Panc1 (cell line): ENCODE measurements around the gene RANBP6. TPM values are rescaled to one million over a fixed set of nuclear protein-coding genes. Genes with fewer than 3 reads are reported as not detected.

Experiments used
- ATAC-seq: fragments of 200-7000 bp; cut with Tn5 transposase; 2 replicates; pipeline ENCODE4 v1.9.1; 2020; ENCODE audit warnings: mild to moderate bottlenecking, moderate library complexity
- BruUV-seq: library from RNA; stranded (reverse); fragments of 400-500 nt; replicated peaks from 2 replicates; lab custom pipeline; 2021; lab: Mats Ljungman, UMichigan
- CTCF ChIA-PET: fragments of 300-600 bp; sonication (Branson Sonifier 250); formaldehyde crosslinking; loops from one replicate; lab custom pipeline; 2022; ENCODE audit warnings: antibody characterized with exemption; lab: Charles Lee
- POLR2A ChIA-PET: fragments of 300-600 bp; sonication (Branson Sonifier 250); formaldehyde crosslinking; loops from one replicate; lab custom pipeline; 2022; ENCODE audit warnings: antibody characterized with exemption; lab: Charles Lee
- DNase-seq: peaks from one replicate; pipeline ENCODE4 v3.0.0-alpha.2; 2010; ENCODE audit warnings: low read depth, low spot score
- H3K27ac ChIP-seq: 2 replicates; pipeline ENCODE4 v1.5.1; 2011; ENCODE audit warnings: mild to moderate bottlenecking, low read length, inconsistent platforms
- H3K27me3 ChIP-seq: fragments of 200-500 bp; sonication (Bioruptor generic); 2 replicates; pipeline ENCODE4 v1.6.0; 2014; ENCODE audit warnings: low read length, inconsistent platforms; ENCODE audit not compliant: control insufficient read depth, insufficient read depth
- H3K36me3 ChIP-seq: fragments of 200-500 bp; sonication (Bioruptor generic); 2 replicates; pipeline ENCODE4 v1.5.1; 2014; ENCODE audit warnings: inconsistent platforms, mild to moderate bottlenecking, low read length, moderate library complexity; ENCODE audit not compliant: control insufficient read depth, insufficient read depth
- H3K4me1 ChIP-seq: 2 replicates; pipeline ENCODE4 v1.5.1; 2011; ENCODE audit warnings: inconsistent platforms, mild to moderate bottlenecking, low read length, moderate library complexity; ENCODE audit not compliant: control insufficient read depth, insufficient read depth
- H3K4me3 ChIP-seq, 2 experiments: 2 replicates each; pipeline ENCODE4 v1.5.1; 2011 to 2012; ENCODE audit warnings: low read depth in 2 of 2, low read length in 2 of 2, mild to moderate bottlenecking in 2 of 2, inconsistent platforms in 1 of 2, moderate library complexity in 1 of 2
- H3K9me3 ChIP-seq: fragments of 200-500 bp; sonication (Bioruptor generic); 2 replicates; pipeline ENCODE4 v1.5.1; 2014; ENCODE audit warnings: low read depth, mild to moderate bottlenecking, inconsistent platforms, low read length, moderate library complexity; ENCODE audit not compliant: control insufficient read depth, insufficient read depth
- POLR2AphosphoS5 ChIP-seq: IDR thresholded peaks from 2 replicates; pipeline ENCODE4 v1.6.1; 2012; ENCODE audit warnings: mild to moderate bottlenecking, low read depth, low read length, moderate library complexity
- REST ChIP-seq, 2 experiments: IDR thresholded peaks; 2 replicates each; pipeline ENCODE4 v1.6.1; 2011 to 2012; ENCODE audit warnings: low read depth in 2 of 2, control low read depth in 1 of 2, low read length in 1 of 2, mild to moderate bottlenecking in 1 of 2, moderate library complexity in 1 of 2; ENCODE audit not compliant: insufficient read depth in 1 of 2
- SIN3A ChIP-seq: IDR thresholded peaks from 2 replicates; pipeline ENCODE4 v1.6.1; 2012; ENCODE audit warnings: low read depth, mild to moderate bottlenecking, low read length, moderate library complexity, borderline replicate concordance; ENCODE audit not compliant: insufficient read depth
- TCF7L2 ChIP-seq: IDR thresholded peaks from 2 replicates; pipeline ENCODE4 v1.6.1; 2011; ENCODE audit warnings: mild to moderate bottlenecking, low read depth, low read length, inconsistent platforms
- in situ Hi-C: cut with HindIII; loops from 2 replicates; pipeline ENCODE4 v1.10.0; 2016; ENCODE audit warnings: low sequenced_read_pairs, low pct_unique_long_range_greater_than_20kb
- intact Hi-C: fragments of 100-400 bp; cut with micrococcal nuclease; formaldehyde crosslinking; loops from one replicate; pipeline ENCODE4 v1.10.0; 2022; ENCODE audit not compliant: unreplicated experiment
- total RNA-seq: library from RNA; stranded (reverse); gene quantifications from one replicate; pipeline ENCODE4 v1.2.1, GENCODE V29; 2021; ENCODE audit not compliant: unreplicated experiment
- TF ChIP-seq, protein P1 (sequence below): fragments of 450-650 bp; IDR thresholded peaks from 2 replicates; pipeline ENCODE4 v1.5.1; 2017; ENCODE audit warnings: mild to moderate bottlenecking

Gene RANBP6
- total RNA-seq, 1 experiment from 2014 or later: 3.9 TPM

DNA sequence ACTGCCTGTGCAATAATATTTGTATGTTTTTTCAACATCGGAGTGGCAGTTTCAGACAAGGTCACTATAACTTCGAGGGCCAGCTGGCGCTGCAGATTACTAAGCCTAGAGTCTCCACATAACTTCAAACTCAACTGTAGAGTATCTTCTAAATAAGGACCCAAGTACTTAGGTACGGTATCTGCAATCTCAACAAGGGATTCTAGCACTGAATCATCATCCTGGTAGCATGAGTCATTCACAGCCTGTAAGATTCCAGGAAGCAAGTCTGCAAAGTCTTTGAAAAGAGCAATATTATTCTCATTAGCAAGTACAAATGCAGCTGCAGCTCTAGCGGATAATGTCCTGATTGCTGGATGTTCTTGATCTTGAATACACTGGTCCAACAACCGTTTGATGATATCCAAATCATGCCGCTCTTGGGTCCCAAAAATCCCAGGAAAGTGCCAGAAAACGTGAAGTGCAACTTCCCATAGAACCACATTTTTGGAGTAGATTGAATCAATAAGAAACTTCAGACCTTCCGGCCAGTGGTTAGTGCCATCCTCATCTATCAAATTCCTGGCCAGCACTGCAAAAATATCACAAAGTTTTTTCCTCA, 654 bp downstream of the RANBP6 start:
- DNase-seq (no peak), ATAC-seq (0 out of 2 replicates have a peak, but pooled peaks have one; percentile 45)
- ChIA-PET POLR2A (interaction anchor here (0.6 kb wide), 1 partner anchor 1157 kb away, joined by 3 read pairs; no protein-coding TSS in a partner anchor), CTCF (no interaction called here)
- intact Hi-C loops (no loop called here), in situ Hi-C loops (no loop called here)
- no peaks in the 10 kb centered on the region; the same call in 1 of the 2 replicates for H3K36me3 ChIP-seq
- no peaks in the 10 kb centered on the region for H3K27me3 ChIP-seq
- peak overlapping the region; percentile 68 to 74 for H3K4me3 ChIP-seq
- no peaks in the 10 kb centered on the region for H3K9me3 ChIP-seq
- 0 out of 2 replicates have a peak, but pooled peaks cover 3% of the 10 kb centered on the region for H3K4me1 ChIP-seq
- no TSS peak for BruUV-seq
- H3K27ac ChIP-seq: peak overlapping the region; percentile 73
- TF ChIP-seq POLR2AphosphoS5 (no peak), REST (IDR thresholded peaks at IDR 0.05; ENCODE audit: insufficient read depth in 1 of 2, low read depth in 2 of 2, low read length in 1 of 2) (no peak), SIN3A (no peak), TCF7L2 (no peak)
- TF ChIP-seq, protein P1, sequence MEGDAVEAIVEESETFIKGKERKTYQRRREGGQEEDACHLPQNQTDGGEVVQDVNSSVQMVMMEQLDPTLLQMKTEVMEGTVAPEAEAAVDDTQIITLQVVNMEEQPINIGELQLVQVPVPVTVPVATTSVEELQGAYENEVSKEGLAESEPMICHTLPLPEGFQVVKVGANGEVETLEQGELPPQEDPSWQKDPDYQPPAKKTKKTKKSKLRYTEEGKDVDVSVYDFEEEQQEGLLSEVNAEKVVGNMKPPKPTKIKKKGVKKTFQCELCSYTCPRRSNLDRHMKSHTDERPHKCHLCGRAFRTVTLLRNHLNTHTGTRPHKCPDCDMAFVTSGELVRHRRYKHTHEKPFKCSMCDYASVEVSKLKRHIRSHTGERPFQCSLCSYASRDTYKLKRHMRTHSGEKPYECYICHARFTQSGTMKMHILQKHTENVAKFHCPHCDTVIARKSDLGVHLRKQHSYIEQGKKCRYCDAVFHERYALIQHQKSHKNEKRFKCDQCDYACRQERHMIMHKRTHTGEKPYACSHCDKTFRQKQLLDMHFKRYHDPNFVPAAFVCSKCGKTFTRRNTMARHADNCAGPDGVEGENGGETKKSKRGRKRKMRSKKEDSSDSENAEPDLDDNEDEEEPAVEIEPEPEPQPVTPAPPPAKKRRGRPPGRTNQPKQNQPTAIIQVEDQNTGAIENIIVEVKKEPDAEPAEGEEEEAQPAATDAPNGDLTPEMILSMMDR: no peak

DNA sequence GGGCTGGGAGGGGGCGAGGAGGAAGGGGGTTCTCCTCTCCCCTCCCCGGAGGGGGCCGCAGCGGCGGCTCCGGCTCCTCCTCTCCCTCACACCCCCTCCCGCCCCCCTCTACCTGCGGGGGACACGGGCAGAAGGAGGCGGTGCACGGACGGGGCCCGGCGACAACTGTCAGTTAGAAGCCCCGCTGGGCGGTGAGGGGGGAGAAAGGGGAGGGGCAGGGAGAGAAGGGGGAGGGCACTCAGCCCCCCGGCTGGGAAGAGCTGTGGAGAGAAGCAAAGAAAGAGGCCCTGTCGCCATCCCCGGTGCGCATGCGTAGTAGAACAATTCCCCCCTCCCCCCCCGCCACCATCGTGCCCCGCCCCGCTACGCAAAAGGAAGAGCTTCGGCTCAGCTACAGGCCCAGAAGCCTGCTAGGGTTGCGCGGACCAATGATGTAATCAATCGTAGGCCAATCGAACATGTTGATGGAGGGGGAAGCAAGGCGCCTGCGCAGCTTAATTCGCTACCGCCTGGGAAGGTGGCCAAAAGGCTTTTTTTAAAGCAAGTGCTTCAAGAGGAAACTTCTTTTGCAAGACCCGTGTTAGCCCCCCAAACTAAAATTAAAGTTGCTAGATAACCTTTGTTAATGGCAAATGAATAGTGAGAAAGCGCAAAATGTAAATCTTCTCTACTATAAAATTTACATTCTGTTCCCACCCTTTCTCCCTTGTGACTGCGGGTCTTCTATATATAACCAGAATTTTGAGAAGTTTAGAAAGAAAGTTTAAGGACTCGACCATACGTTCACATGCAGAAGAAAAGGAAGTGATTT, 7.0 kb downstream of the RANBP6 start:
- intact Hi-C loops: no loop called here
- BruUV-seq: no TSS peak
- TF ChIP-seq REST (IDR thresholded peaks at IDR 0.05; ENCODE audit: insufficient read depth in 1 of 2, low read depth in 2 of 2, low read length in 1 of 2): no peak
- peak overlapping the region; percentile 79 for H3K27ac ChIP-seq
- no peaks in the 10 kb centered on the region for H3K27me3 ChIP-seq
- peak overlapping the region; percentile 61 to 66 for H3K4me3 ChIP-seq
- in situ Hi-C loops: no loop called here
- ChIA-PET CTCF (no interaction called here), POLR2A (no interaction called here)
- H3K9me3 ChIP-seq: no peaks in the 10 kb centered on the region
- H3K4me1 ChIP-seq: no peaks in the 10 kb centered on the region
- ATAC-seq (peak; percentile 82), DNase-seq (peak; percentile 60)
- no peaks in the 10 kb centered on the region for H3K36me3 ChIP-seq
